Brain pericyte (primary cell): ENCODE measurements around the gene F2RL3.
"Not testable (repeated sequence)": the region's sequence is repeated elsewhere in the genome, so short reads cannot be mapped to it uniquely, and the experiment has no call there.

Experiments used
- DNase-seq: peaks from one replicate; pipeline ENCODE4 v3.0.0-alpha.2; 2012; ENCODE audit warnings: low read depth, low spot score

Gene F2RL3

DNA sequence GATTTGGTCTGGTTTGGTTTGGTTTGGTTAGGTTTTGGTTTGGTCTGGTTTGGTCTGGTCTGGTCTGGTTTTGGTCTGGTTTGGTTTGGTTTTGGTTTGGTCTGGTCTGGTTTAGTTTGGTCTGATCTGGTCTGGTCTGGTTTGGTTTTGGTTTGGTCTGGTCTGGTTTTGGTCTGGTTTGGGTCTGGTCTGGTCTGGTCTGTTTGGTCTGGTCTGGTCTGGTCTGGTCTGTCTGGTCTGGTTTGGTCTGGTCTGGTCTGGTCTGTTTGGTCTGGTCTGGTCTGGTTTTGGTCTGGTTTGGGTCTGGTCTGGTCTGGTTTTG lies 13.9 kb upstream of the F2RL3 start:
- not testable (repeated sequence) for DNase-seq

DNA sequence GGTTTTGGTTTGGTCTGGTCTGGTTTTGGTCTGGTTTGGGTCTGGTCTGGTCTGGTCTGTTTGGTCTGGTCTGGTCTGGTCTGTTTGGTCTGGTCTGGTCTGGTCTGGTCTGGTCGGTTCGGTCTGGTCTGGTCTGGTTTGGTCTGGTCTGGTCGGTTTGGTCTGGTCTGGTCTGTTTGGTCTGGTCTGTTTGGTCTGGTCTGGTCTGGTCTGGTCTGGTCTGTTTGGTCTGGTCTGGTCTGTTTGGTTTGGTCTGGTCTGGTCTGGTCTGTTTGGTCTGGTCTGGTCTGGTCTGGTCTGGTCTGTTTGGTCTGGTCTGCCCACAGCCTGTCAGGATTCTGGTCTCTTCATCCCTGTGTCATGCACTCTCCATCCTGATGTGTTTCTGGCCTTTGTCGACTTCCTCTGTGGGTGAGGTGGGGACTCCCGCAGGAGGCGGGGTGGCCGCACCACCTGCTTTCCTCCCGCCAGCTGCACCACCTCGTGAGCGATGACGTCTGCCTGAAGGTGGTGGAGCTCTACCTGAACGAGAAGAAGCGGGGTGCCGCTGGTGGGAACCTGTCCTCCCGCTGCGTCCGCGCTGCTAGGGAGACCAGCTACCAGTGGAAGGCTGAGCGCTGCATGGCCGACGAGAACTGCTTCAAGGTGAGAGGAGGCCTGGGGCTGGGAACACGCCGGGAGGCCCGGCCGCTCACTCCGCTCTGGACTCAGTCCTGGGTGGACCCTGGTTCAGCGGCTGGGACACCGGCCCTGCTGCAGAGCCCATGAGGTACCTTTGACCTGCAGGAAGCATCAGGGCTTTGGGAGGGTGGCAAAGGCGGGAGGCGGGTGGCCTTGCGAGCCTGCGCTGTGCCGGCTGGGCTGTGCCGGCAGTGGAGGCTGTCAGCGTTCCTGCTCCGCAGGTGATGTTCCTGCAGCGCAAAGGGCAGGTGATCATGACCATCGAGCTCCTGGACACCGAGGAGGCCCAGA lies 12.9 kb upstream of the F2RL3 start:
- DNase-seq, result no peak

DNA sequence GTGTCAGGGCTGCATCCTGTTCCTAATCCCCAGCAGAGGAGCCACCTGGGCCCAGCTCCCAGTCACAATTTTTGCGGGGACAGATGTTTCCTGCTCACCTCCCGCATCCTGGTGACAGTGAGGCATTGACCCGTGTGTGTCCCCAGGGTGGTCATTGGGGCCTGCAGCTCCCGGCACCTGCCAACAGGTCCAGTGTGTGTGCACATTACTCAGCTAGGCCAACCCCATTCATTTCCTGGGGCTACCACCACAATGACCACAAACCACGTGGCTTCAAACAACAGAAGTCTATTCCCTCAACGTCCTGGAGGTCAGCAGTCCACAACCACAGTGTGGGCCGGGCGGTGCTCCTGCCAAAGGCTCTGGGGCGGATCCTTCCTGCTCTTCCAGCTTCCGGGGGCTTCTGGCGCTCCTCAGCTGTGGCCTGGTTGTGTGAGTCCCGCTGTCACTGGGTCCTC lies 11.9 kb upstream of the F2RL3 start:
- no peak for DNase-seq

DNA sequence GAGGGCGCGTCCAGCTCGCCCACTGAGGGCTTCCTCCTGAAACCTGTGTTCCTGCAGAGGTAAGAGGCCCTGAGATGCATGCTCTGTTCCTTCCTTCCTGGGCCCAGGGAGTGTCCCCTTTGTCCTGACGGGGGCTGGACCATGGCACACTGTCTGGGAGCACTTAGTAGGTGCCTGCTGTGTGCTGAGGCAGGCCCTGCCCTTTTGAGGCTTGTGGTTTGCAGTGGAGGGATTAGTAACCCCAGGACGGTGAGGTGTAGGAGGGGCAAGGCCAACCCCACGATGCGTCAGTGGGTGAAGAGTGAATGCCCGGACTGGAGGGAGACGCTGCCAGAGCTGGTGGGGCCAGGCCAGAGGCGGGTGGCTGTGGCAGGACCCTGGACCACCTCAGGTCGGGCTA lies 11.2 kb upstream of the F2RL3 start:
- no peak for DNase-seq

DNA sequence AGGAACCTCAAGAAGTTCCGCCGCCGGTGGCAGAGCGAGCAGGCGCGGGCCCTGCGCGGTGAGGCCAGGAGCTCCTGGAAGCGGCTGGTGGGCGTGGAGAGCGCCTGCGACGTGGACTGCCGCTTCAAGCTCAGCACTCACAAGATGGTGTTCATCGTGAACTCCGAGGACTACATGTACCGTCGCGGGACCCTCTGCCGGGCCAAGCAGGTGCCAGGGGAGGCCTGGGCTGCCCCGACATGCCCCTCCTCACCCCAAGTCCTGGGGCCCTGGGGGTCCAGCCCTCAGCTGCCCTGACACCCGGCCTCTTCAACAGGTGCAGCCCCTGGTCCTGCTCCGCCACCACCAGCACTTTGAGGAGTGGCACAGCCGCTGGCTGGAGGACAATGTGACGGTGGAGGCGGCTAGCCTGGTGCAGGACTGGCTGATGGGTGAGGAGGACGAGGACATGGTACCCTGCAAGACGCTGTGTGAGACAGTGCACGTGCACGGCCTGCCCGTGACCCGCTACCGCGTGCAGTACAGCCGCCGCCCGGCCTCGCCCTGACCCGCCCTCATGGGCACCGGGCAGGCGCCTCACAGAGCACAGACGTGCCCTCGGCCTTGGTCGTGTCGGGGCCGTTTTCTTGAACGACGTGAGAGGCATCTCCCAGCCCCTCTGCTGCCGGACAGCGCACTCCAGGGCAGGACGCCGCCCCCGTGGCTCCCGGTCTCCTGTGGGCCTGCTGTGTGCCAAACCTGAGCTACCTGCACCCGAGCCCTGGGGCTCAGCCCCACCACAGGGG lies 10.4 kb upstream of the F2RL3 start:
- DNase-seq, result no peak

DNA sequence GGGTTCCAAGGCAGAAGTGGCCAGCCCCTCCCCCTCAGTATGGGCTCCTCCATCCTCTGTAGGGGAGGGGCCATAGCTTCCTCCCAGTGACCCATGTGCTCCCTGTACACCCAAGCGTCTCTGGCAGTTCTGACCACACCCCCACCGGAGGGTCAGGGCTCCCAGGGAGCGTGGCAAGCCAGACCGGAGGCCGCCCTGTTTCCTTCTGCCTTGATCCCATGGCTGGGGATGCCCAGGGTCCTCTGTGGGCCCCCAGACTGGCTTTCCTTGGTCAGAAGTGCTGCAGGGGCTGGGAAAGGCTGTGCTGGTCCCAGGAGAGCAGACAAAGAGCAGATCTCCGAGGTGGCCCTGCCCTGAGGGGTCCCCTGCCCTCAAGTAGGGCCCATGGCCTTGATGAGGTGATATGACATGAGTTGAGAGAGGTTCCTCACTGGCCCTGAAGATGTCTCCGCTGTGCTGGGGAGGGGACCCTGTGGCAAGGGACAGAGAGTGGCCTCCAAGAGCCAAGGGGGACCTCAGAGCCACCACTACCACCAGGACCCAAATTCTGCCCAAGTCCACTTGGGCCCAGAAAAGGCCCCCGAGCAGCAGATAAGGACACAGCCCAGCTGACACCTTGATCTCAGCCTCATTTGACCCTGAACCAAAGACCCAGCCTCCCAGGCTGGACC lies 7.8 kb upstream of the F2RL3 start:
- no peak for DNase-seq

DNA sequence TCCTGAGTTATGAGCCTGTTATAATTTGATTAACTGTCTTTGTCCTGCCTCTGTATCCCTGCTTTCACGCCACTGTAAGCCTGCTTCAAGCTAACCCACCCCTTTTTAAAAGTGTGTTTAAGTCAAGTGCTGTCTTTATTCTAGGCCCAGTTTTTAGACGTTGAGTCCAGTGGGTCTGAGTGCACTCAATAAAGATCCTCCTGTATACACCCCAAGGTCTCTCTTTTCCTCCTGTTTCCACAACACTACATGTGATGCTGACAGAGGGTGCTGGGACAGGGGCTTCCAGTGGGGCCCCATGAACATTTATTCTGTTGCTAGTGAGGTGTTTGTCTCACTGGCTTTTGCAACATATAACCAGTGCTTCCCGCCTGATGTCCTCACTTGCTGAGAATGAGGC lies 6.7 kb upstream of the F2RL3 start:
- DNase-seq, result no peak

DNA sequence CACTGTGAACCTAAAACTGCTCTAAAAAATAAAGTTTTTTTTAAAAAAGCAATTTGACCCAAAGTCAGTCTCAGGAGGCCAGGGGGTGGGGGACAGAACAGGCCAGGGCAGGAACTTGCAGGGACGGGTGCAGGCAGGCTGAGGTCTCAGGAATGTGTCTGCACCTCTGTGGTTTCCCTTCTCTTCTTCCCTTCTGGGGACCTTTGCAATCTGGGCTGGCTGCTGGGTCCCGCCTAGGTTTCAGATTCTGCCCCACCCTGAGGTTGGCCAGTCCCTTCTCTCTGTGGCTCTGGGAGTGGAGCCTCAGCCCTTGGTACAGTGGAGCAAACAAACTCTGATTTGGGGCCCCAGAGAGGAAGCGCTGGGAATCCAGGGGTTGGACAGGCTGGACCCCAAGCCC lies 5.3 kb upstream of the F2RL3 start:
- DNase-seq, result no peak

DNA sequence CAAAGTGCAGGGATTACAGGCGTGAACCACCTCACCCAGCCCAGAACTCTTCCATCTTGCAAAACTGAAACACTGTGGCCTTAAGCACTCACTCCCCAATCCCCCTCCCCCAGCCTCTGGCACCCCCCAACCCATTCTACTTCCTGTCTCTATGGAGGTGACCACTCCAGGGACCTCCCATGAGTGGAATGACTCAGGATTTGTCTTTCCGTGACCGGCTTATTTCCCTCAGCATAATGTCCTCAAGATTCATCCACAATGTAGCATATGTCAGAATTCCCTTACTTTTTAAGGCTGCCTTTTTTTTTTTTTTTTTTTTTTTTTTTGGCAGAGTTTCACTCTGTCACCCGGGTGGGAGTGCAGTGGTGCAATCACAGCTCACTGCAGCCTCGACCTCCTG lies 3.6 kb upstream of the F2RL3 start:
- no peak for DNase-seq

DNA sequence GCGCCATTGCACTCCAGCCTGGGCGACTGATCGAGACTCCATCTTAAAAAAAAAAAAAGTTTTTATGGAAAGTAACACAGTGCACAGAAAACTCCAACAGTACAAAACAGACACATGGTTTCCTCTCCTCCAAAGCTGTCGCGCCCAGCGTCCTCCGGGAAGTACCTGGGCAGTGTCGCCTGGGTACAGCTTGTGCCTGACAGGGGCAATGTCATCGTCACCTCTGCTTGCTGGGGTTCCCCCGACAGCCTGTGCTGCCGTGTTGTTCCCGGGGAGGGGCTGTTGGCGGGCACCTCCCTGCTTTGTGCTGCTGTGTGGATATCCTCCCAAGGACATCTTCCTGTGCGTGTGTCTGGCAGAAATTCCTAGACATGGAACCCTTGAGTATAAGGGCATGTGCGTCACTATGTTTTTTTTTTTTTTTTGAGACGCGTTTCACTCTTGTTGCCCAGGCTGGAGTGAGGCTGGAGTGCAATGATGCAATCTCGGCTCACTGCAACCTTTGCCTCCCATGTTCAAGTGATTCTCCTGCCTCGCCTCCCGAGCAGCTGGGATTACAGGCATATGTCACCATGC lies 2.4 kb upstream of the F2RL3 start:
- no peak for DNase-seq

DNA sequence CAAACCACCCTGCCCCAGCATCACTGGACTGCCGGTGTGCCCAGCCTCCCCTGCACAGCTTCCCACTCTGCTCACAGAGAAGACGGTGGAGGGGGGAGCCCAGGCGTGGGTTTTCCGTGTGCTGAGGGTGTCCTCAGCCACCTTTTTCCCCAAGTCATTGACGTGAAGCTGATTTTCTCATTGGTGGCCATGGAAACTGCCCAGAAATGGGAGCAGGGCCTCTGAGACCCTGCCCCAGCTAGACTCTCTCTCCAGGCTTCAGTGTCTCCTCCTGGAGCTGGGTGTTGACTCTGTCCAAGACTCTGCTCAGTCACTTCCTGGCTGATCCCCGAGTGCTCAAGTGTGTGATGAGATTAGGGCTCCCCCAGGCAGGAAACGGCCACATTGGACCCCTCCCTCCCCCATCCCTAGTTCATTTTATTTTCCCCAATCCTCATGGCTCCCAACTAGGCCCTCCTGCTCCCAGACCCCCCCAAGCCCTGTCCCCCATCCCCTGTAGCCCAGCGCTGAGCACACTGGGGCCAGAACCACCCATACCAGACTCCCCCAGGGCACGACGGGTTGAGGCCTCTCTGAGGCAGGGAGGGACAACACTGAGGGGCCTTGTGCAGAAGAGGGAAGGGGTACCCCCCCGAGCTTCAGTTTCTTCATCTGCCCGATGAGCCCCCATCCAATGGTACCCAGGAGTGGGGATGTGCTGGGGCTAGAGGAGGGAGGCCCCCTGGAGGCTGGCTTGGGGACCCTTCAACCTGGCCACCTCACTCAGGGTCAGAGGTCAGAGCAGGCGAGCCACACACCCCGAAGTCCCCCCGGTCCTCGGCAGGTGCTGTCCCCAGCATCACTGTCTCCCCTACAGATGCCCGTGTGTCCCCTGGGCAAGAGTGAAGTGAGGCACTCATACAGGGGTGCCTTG lies 1.2 kb upstream of the F2RL3 start:
- no peak for DNase-seq

DNA sequence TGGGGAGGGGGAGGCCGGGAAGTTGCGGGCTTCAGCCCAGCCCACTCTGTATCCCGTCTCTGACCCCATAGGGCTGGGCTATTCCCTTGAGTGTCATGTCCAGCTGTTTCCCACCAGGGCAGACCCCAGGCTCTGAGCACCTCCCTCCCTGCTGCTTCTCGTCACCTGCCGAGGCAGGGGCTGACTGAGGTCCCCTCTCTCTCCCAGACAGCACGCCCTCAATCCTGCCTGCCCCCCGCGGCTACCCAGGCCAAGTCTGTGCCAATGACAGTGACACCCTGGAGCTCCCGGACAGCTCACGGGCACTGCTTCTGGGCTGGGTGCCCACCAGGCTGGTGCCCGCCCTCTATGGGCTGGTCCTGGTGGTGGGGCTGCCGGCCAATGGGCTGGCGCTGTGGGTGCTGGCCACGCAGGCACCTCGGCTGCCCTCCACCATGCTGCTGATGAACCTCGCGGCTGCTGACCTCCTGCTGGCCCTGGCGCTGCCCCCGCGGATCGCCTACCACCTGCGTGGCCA lies 625 bp downstream of the F2RL3 start:
- DNase-seq, result no peak

DNA sequence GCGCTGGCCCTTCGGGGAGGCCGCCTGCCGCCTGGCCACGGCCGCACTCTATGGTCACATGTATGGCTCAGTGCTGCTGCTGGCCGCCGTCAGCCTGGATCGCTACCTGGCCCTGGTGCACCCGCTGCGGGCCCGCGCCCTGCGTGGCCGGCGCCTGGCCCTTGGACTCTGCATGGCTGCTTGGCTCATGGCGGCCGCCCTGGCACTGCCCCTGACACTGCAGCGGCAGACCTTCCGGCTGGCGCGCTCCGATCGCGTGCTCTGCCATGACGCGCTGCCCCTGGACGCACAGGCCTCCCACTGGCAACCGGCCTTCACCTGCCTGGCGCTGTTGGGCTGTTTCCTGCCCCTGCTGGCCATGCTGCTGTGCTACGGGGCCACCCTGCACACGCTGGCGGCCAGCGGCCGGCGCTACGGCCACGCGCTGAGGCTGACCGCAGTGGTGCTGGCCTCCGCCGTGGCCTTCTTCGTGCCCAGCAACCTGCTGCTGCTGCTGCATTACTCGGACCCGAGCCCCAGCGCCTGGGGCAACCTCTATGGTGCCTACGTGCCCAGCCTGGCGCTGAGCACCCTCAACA lies 1.2 kb downstream of the F2RL3 start:
- no peak for DNase-seq

DNA sequence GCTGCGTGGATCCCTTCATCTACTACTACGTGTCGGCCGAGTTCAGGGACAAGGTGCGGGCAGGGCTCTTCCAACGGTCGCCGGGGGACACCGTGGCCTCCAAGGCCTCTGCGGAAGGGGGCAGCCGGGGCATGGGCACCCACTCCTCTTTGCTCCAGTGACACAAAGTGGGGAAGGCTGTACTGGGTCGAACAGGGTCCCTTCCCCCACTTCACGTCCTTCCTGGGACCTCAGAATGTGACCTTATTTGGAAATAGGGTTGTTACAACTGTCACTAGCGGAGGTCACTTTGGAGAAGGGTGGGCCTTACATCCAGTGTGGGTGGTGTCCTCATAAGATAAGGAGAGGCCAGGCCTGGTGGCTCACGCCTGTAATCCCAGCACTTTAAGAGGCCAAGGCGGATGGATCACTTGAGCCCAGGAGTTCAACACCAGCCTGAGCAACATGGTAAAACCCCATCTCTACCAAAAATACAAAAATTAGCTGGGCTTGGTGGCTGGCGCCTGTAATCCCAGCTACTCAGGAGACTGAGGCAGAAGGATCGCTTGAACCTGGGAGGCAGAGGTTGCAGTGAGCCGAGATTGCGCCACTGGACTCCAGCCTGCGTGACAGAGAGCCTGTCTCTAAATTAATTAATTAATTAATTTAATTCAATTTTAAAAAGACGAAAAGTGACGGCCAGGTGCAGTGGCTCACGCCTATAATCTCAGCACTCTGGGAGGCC lies 1.8 kb downstream of the F2RL3 start:
- DNase-seq, result no peak

DNA sequence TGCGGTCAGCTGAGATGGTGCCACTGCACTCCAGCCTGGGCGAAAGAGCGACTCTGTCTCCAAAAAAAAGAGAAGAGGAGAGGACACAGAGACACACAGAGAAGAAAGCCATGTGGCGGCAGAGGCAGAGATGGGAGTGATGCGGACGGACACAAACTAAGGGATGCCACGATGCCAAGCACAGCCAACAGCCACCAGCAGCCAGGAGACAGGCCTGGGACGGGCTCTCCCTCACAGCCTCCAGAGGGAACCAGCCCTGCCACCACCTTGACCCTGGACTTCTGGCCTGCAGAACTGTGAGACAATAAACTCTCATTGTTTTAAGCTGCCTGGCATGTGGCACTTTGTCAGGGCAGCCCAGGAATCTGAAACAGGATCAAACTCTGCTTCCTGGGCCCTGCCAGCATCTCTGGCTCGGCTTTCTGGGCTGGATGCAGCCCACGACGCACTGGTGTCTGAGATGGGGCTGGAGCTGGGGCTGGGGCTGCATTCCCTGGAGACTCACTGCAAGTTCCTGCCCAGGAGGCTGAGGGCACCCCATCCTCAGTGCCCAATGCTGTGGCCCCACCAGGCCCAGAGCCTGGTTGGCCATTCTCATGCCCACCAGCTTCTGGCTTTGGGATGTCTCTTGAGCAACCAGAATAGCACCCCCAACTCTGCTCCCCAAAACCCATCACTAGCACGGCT lies 3.0 kb downstream of the F2RL3 start:
- DNase-seq, result no peak

DNA sequence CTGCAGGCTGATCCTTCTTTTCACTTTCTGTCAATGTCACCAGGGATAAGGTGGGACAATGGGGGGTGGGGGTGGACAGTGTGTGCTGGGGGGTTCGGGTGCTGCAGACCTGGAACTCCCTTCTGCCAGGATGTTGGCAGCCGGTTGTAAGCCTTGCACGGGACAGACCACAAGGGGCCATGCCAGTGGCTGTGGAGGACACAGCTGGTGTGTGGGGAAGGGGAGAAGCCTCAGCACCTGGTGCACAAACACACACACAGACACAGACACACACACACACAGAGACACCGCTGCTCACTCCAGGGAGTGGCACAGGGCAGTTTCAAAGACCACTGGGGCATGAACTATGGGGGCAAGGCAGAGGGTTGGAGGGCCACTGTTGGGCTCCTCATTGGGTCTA lies 3.6 kb downstream of the F2RL3 start:
- no peak for DNase-seq

DNA sequence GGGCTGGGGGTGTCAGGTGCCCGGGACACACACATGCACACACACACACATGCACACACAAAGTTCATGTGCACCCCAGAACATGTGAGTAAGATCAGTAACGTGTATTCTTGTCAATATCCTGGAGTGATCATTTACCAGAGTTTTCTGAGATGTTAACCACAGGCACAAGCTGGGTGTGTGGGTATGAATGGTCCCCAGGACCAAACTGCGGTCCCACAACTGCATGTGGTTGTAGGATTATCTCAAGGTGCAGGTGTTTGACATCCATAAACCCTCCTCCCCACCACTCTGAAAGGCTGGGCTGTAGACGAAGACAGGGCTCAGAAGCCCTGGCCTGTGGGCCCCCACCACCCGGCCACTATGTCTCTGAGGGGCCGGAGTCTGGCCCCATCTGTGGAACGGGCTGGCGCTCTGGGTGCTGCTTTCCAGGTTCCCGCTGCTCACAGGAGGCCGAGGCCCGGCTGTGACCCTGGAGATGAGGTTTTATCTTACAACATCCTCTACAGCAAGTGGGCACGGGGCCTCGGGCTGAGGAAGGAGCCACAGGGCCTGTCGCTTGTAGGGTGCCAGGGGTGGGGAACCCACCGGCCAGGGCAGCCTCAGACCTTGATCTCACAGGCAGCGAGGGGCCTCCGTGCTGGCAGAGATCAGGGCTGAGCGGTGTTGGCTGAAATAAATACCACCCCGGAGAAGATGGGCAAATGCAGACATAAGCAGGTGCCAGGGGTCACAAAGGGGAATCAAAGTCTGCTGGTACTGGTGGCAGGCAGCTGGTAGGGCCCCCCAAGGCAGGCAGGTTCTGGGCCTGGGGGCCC lies 4.3 kb downstream of the F2RL3 start:
- DNase-seq, result no peak

DNA sequence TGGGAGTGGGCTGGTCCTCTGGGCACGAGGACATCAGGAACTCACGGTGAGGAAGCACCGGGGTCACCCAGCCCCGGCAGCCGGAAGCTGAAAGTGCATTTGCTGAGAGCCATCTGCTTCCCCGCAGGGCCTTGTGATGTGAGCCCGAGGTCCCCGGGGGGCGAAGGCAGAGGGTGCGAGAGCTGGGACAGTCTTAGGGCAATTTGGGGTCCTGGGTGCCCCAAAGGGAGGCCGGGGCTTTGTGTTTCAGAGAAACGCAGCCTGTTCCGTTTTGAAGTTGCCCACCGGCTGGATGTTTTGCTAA lies 4.8 kb downstream of the F2RL3 start:
- DNase-seq, result no peak
